Parathyroid adenoma (tissue), 2 donors: ENCODE measurements around the gene EXOC6.

Source experiments
- H2AFZ ChIP-seq: fragments of 300-600 bp; sonication (generic); one replicate; pipeline ENCODE4 v1.7.0; 2017; ENCODE audit warnings: antibody characterized with exemption, mild to moderate bottlenecking
- H3K27ac ChIP-seq: fragments of 300-600 bp; sonication (generic); one replicate; pipeline ENCODE4 v1.7.0; 2017
- H3K27me3 ChIP-seq: fragments of 300-600 bp; sonication (generic); one replicate; pipeline ENCODE4 v1.7.0; 2017; ENCODE audit warnings: low read length; ENCODE audit not compliant: control insufficient read depth, insufficient read depth
- H3K36me3 ChIP-seq: fragments of 300-600 bp; sonication (generic); one replicate; pipeline ENCODE4 v1.7.0; 2017; ENCODE audit warnings: low read length; ENCODE audit not compliant: control insufficient read depth, insufficient read depth
- H3K4me1 ChIP-seq: fragments of 300-600 bp; sonication (generic); one replicate; pipeline ENCODE4 v1.7.0; 2017; ENCODE audit warnings: control low read depth
- H3K4me2 ChIP-seq: fragments of 300-600 bp; sonication (generic); one replicate; pipeline ENCODE4 v1.7.0; 2017; ENCODE audit warnings: low read length
- H3K4me3 ChIP-seq: fragments of 300-600 bp; sonication (generic); one replicate; pipeline ENCODE4 v1.7.0; 2017; ENCODE audit warnings: low read depth, low read length
- H3K79me2 ChIP-seq: fragments of 300-600 bp; sonication (generic); one replicate; pipeline ENCODE4 v1.7.0; 2017; ENCODE audit warnings: control low read depth
- H3K9ac ChIP-seq: fragments of 300-600 bp; sonication (generic); one replicate; pipeline ENCODE4 v1.7.0; 2017; ENCODE audit warnings: mild to moderate bottlenecking
- H3K9me3 ChIP-seq: fragments of 300-600 bp; sonication (generic); one replicate; pipeline ENCODE4 v1.7.0; 2017; ENCODE audit warnings: low read length; ENCODE audit not compliant: control insufficient read depth
- CTCF ChIP-seq: fragments of 300-600 bp; sonication (generic); IDR thresholded peaks from one replicate; pipeline ENCODE4 v1.7.0; 2017; ENCODE audit warnings: antibody characterized with exemption, mild to moderate bottlenecking
- donor health status: primary hyperparathyroidism.

EXOC6 gene

GRCh38 chr10:93070378-93071176, 222.3 kb downstream of the EXOC6 start:
- Histone ChIP-seq H3K27me3 (peaks cover 10% of the 10 kb centered on the region), H3K4me1 (peaks cover 3% of the 10 kb centered on the region), H3K4me2 (no peak overlapping the region), H3K4me3 (no peak overlapping the region), H3K36me3 (no peaks in the 10 kb centered on the region), H3K9ac (no peak overlapping the region), H2AFZ (no peak overlapping the region), H3K27ac (no peak overlapping the region), H3K9me3 (no peaks in the 10 kb centered on the region), H3K79me2 (no peaks in the 10 kb centered on the region)
- TF ChIP-seq CTCF, result no peak

- Histone ChIP-seq H3K9ac (no peak overlapping the region), H3K79me2 (no peaks in the 10 kb centered on the region), H3K4me3 (no peak overlapping the region), H2AFZ (no peak overlapping the region), H3K27me3 (peaks cover 10% of the 10 kb centered on the region), H3K9me3 (no peaks in the 10 kb centered on the region), H3K4me2 (no peak overlapping the region), H3K4me1 (peaks cover 3% of the 10 kb centered on the region), H3K27ac (no peak overlapping the region), H3K36me3 (no peaks in the 10 kb centered on the region)
- no peak for TF ChIP-seq CTCF
These were observed 222.8 kb downstream of the EXOC6 start for GRCh38 chr10:93071177-93071472.

- no peak overlapping the region for H3K9ac ChIP-seq
These were observed 223.4 kb downstream of the EXOC6 start for GRCh38 chr10:93071674-93072224.

GRCh38 chr10:93072225-93072712, 223.9 kb downstream of the EXOC6 start:
- Histone ChIP-seq H3K36me3 (no peaks in the 10 kb centered on the region), H3K4me3 (peak overlapping the region; percentile 39), H3K27ac (no peak overlapping the region), H3K9ac (no peak overlapping the region), H3K27me3 (peaks cover 7% of the 10 kb centered on the region), H3K79me2 (no peaks in the 10 kb centered on the region), H3K4me1 (peaks cover 3% of the 10 kb centered on the region), H2AFZ (peak overlapping the region; percentile 84), H3K4me2 (peak overlapping the region; percentile 55), H3K9me3 (no peaks in the 10 kb centered on the region)
- no peak for TF ChIP-seq CTCF

More at GRCh38 chr10:93071674-93072224, 223.4 kb downstream of the EXOC6 start:
- no peaks in the 10 kb centered on the region for H3K9me3 ChIP-seq
- H3K4me2 ChIP-seq, result peak overlapping the region; percentile 55
- H2AFZ ChIP-seq, result peak overlapping the region; percentile 84
- no peak for TF ChIP-seq CTCF
- no peaks in the 10 kb centered on the region for H3K36me3 ChIP-seq
- H3K4me1 ChIP-seq, result peaks cover 3% of the 10 kb centered on the region
- H3K27me3 ChIP-seq, result peaks cover 10% of the 10 kb centered on the region
- H3K27ac ChIP-seq, result no peak overlapping the region
- no peaks in the 10 kb centered on the region for H3K79me2 ChIP-seq
- peak overlapping the region; percentile 39 for H3K4me3 ChIP-seq
